Measurements from ENCODE around the gene AGBL4.

Gene AGBL4

DNA sequence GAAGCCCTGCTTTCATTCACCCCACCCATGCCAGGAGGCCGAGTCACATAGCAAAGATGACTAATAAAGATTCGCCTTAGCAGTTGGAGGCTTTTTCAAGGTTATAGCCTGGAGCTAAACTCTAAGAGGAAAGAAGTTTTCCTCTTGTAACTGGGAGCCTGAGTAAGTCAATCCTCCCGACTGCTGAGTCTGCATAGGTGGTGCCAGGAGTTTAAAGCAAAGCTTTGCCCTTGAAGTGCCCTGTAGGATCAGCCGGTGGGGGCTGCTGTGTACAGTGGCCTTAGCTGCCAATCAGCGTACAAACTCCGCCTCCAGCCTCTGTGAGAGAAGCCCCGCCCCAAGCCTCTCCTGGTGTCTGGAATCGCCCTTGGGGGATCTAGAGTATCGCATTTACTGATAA is 1404.2 kb downstream of the AGBL4 start:
- H3K27ac ChIP-seq (ENCODE audit: low read depth, low read length), result no peak overlapping the region
- H3K9me3 ChIP-seq (ENCODE audit: control insufficient read depth in 1 of 2, low read length in 2 of 2), result no peaks in the 10 kb centered on the region
- no peak overlapping the region for H3K4me3 ChIP-seq (ENCODE audit: low read depth in 1 of 2, low read length in 2 of 2)
- no peak overlapping the region for H3K9ac ChIP-seq (ENCODE audit: low read depth in 1 of 2, low read length in 2 of 2)
- H3K4me1 ChIP-seq (ENCODE audit: control insufficient read depth in 1 of 2, insufficient read depth in 2 of 2, low read length in 2 of 2), result no peaks in the 10 kb centered on the region
- peaks cover 0 to 9% of the 10 kb centered on the region in 2 donors for H3K27me3 ChIP-seq (ENCODE audit: control insufficient read depth in 1 of 2, insufficient read depth in 2 of 2, low read length in 2 of 2)
- H3K36me3 ChIP-seq (ENCODE audit: control insufficient read depth in 1 of 2, insufficient read depth in 2 of 2, low read length in 2 of 2), result no peaks in the 10 kb centered on the region

DNA sequence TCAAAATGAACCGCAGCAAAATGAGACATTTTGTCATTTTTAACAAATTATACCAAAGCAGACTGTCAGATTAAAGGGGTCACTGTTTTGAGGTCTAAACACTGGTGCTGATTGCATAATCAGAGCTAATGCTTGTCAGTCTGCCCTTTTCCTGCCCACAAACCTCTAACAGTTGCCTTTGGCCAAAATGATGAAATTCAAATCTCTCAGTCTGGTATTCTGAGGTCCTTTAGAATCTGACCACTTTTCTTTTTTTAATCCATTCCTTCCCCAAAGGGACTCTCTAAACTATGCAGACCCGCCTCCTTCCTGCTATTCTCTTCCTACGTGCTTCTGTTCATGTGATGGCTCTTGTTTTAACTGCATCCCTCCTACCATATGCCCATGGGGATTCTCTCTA is 1406.5 kb downstream of the AGBL4 start:
- Histone ChIP-seq H3K36me3 (ENCODE audit: control insufficient read depth in 1 of 2, insufficient read depth in 2 of 2, low read length in 2 of 2) (no peaks in the 10 kb centered on the region), H3K27me3 (ENCODE audit: control insufficient read depth in 1 of 2, insufficient read depth in 2 of 2, low read length in 2 of 2) (peaks cover 0 to 9% of the 10 kb centered on the region in 2 donors), H3K27ac (ENCODE audit: low read depth, low read length) (no peak overlapping the region), H3K4me1 (ENCODE audit: control insufficient read depth in 1 of 2, insufficient read depth in 2 of 2, low read length in 2 of 2) (no peaks in the 10 kb centered on the region), H3K9ac (ENCODE audit: low read depth in 1 of 2, low read length in 2 of 2) (no peak overlapping the region), H3K4me3 (ENCODE audit: low read depth in 1 of 2, low read length in 2 of 2) (no peak overlapping the region), H3K9me3 (ENCODE audit: control insufficient read depth in 1 of 2, low read length in 2 of 2) (no peaks in the 10 kb centered on the region)

DNA sequence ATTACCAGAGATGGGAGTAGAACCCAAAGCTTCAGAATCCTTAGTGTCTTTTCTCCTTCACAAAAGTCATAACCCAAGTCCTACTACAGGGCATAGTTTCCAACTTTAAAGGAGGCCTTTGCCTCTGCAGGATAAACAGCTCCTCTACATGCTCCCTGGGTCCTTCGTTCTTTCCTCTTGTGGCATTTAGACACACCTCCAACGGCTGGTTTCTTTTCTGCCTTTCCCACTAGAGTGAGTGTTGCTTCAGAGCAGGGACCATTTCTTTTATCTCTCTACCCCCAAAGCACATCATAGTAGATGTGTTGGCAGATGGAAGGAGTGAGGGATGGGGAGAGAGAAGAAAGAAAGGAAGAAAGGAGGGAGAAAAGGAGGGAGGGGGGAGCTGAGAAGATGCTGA is 1407.0 kb downstream of the AGBL4 start:
- Histone ChIP-seq H3K27ac (ENCODE audit: low read depth, low read length) (no peak overlapping the region), H3K9ac (ENCODE audit: low read depth in 1 of 2, low read length in 2 of 2) (no peak overlapping the region), H3K4me1 (ENCODE audit: control insufficient read depth in 1 of 2, insufficient read depth in 2 of 2, low read length in 2 of 2) (no peaks in the 10 kb centered on the region), H3K27me3 (ENCODE audit: control insufficient read depth in 1 of 2, insufficient read depth in 2 of 2, low read length in 2 of 2) (peaks cover 0 to 9% of the 10 kb centered on the region in 2 donors), H3K9me3 (ENCODE audit: control insufficient read depth in 1 of 2, low read length in 2 of 2) (no peaks in the 10 kb centered on the region), H3K4me3 (ENCODE audit: low read depth in 1 of 2, low read length in 2 of 2) (no peak overlapping the region), H3K36me3 (ENCODE audit: control insufficient read depth in 1 of 2, insufficient read depth in 2 of 2, low read length in 2 of 2) (no peaks in the 10 kb centered on the region)

DNA sequence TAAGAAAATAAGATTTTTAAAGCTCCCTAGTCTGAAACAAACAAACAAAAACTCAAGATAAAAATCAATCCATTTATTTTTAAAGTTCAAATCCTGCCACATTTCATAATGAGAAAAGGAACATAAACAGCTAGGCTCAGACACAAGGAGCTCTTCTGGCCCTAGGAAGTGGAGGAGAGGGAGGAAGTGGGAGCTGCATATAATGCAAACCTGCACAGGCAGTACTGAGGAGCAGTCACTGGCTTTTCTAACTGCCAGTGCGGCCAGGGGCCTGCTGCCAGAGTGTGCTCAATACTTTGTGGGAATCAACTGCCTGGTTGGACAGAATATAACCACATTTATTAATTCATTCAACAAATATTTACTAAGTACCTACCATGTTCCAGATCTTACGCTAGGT is 1411.9 kb downstream of the AGBL4 start:
- no peak overlapping the region for H3K27ac ChIP-seq (ENCODE audit: low read depth, low read length)
- peaks cover 0 to 4% of the 10 kb centered on the region in 2 donors for H3K27me3 ChIP-seq (ENCODE audit: control insufficient read depth in 1 of 2, insufficient read depth in 2 of 2, low read length in 2 of 2)
- no peaks in the 10 kb centered on the region for H3K9me3 ChIP-seq (ENCODE audit: control insufficient read depth in 1 of 2, low read length in 2 of 2)
- H3K36me3 ChIP-seq (ENCODE audit: control insufficient read depth in 1 of 2, insufficient read depth in 2 of 2, low read length in 2 of 2), result no peaks in the 10 kb centered on the region
- no peak overlapping the region for H3K9ac ChIP-seq (ENCODE audit: low read depth in 1 of 2, low read length in 2 of 2)
- no peak overlapping the region for H3K4me3 ChIP-seq (ENCODE audit: low read depth in 1 of 2, low read length in 2 of 2)
- H3K4me1 ChIP-seq (ENCODE audit: control insufficient read depth in 1 of 2, insufficient read depth in 2 of 2, low read length in 2 of 2), result no peaks in the 10 kb centered on the region

DNA sequence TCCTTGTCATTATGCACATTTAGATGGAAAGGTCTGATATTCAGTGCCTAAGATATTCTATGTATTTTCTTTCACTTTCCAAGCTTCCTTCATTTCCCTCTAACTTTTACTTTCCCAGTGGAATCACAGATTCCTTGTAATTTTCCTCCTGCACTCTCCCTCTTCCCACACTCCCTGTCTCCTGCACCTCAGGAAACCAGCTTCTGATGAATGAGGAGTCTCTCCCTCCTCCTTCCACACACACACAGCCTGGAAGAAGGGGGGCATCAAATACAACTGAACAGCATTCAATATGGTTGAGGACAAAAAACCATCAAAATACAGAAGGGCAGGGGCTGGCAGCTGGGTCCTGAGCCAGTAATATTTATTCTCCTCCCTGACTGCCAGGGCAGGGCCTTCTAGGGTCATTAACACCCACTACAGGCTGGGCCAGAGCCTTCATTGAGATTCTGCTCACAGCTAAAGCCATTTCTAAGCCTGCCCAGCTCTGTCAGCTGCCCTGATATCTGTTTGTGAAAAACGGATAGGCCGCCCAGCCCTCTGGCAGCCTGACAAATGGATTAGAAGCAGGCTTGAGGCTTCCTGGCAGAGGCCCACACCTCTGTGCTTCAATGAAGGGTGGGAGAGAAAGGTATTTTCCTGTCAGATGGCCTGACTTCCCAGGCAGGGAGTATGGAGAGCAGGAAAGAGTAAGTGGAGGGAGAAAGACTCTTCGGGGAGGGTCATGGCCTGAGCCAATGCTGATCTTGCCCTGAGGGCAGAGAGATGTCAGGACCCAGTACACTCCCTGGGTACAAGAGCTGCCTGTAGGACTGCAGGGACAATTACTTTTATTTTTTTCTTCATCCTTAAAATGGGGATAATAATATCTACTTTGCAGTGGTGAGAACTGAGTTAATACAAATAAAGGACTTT is 1412.9 kb downstream of the AGBL4 start:
- Histone ChIP-seq H3K4me1 (ENCODE audit: control insufficient read depth in 1 of 2, insufficient read depth in 2 of 2, low read length in 2 of 2) (no peaks in the 10 kb centered on the region), H3K9ac (ENCODE audit: low read depth in 1 of 2, low read length in 2 of 2) (no peak overlapping the region), H3K27me3 (ENCODE audit: control insufficient read depth in 1 of 2, insufficient read depth in 2 of 2, low read length in 2 of 2) (peaks cover 0 to 4% of the 10 kb centered on the region in 2 donors), H3K36me3 (ENCODE audit: control insufficient read depth in 1 of 2, insufficient read depth in 2 of 2, low read length in 2 of 2) (no peaks in the 10 kb centered on the region), H3K9me3 (ENCODE audit: control insufficient read depth in 1 of 2, low read length in 2 of 2) (no peaks in the 10 kb centered on the region), H3K27ac (ENCODE audit: low read depth, low read length) (no peak overlapping the region), H3K4me3 (ENCODE audit: low read depth in 1 of 2, low read length in 2 of 2) (no peak overlapping the region)

DNA sequence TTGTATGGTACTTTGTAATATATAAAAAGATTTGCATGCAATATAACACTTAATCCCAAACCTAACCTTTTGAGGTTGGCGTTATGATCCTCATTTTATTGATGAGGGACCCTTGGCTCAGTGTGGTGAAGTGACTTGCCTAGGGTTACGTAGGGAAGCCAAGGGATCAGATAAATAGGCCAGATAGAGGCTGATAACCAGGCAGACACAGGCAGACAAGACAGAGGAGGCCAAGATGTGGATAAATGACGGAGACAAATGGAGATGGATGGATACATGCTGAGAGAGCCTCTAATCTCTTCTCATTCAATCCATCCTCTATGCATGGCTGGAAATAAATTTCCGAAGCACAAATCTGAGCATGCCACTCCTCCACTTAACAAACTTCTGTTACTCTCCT is 1414.9 kb downstream of the AGBL4 start:
- Histone ChIP-seq H3K27me3 (ENCODE audit: control insufficient read depth in 1 of 2, insufficient read depth in 2 of 2, low read length in 2 of 2) (peaks cover 0 to 6% of the 10 kb centered on the region in 2 donors), H3K4me1 (ENCODE audit: control insufficient read depth in 1 of 2, insufficient read depth in 2 of 2, low read length in 2 of 2) (no peaks in the 10 kb centered on the region), H3K36me3 (ENCODE audit: control insufficient read depth in 1 of 2, insufficient read depth in 2 of 2, low read length in 2 of 2) (no peaks in the 10 kb centered on the region), H3K4me3 (ENCODE audit: low read depth in 1 of 2, low read length in 2 of 2) (no peak overlapping the region), H3K9me3 (ENCODE audit: control insufficient read depth in 1 of 2, low read length in 2 of 2) (no peaks in the 10 kb centered on the region), H3K27ac (ENCODE audit: low read depth, low read length) (no peak overlapping the region), H3K9ac (ENCODE audit: low read depth in 1 of 2, low read length in 2 of 2) (no peak overlapping the region)

DNA sequence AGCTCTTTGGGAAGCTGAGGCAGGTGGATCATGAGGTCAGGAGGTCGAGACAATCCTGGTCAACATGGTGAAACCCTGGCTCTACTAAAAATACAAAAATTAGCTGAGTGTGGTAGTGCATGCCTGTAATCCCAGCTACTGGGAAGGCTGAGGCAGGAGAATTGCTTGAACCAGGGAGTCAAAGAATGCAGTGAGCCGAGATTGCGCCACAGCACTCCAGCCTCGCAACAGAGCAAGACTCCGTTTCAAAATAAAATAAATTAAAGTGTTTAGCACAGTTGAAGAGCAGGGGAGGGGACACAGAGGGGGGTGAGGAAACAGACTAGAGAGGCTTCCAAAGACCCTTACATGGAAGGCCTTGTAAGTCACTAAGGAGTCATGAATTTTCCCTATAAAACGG is 1420.5 kb downstream of the AGBL4 start:
- H3K4me3 ChIP-seq (ENCODE audit: low read depth in 1 of 2, low read length in 2 of 2), result no peak overlapping the region
- H3K9me3 ChIP-seq (ENCODE audit: control insufficient read depth in 1 of 2, low read length in 2 of 2), result no peaks in the 10 kb centered on the region
- no peak overlapping the region for H3K27ac ChIP-seq (ENCODE audit: low read depth, low read length)
- no peaks in the 10 kb centered on the region for H3K36me3 ChIP-seq (ENCODE audit: control insufficient read depth in 1 of 2, insufficient read depth in 2 of 2, low read length in 2 of 2)
- peaks cover 0 to 2% of the 10 kb centered on the region in 2 donors for H3K27me3 ChIP-seq (ENCODE audit: control insufficient read depth in 1 of 2, insufficient read depth in 2 of 2, low read length in 2 of 2)
- no peaks in the 10 kb centered on the region for H3K4me1 ChIP-seq (ENCODE audit: control insufficient read depth in 1 of 2, insufficient read depth in 2 of 2, low read length in 2 of 2)
- H3K9ac ChIP-seq (ENCODE audit: low read depth in 1 of 2, low read length in 2 of 2), result no peak overlapping the region

DNA sequence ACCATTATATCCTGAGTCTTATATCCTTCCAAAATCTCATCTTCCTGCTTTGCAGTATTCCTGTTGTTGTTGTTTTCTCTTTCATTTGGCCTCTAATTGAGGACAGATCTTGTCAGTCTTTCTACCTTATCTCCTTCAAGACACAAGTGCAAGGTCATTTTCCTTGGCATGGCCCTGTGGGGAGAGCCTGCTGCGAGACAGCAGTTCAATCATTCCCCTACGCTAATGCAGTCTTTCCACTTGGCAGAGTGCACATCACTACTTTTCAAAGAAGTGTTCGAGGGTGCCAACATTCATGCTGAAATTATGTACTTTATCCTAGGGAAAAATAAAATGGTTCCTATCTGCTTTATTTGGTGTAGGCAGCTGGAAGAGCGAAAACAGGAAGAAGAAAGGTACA is 1421.4 kb downstream of the AGBL4 start:
- Histone ChIP-seq H3K9me3 (ENCODE audit: control insufficient read depth in 1 of 2, low read length in 2 of 2) (no peaks in the 10 kb centered on the region), H3K27me3 (ENCODE audit: control insufficient read depth in 1 of 2, insufficient read depth in 2 of 2, low read length in 2 of 2) (peaks cover 0 to 2% of the 10 kb centered on the region in 2 donors), H3K4me1 (ENCODE audit: control insufficient read depth in 1 of 2, insufficient read depth in 2 of 2, low read length in 2 of 2) (no peaks in the 10 kb centered on the region), H3K4me3 (ENCODE audit: low read depth in 1 of 2, low read length in 2 of 2) (no peak overlapping the region), H3K36me3 (ENCODE audit: control insufficient read depth in 1 of 2, insufficient read depth in 2 of 2, low read length in 2 of 2) (no peaks in the 10 kb centered on the region), H3K27ac (ENCODE audit: low read depth, low read length) (no peak overlapping the region), H3K9ac (ENCODE audit: low read depth in 1 of 2, low read length in 2 of 2) (no peak overlapping the region)

DNA sequence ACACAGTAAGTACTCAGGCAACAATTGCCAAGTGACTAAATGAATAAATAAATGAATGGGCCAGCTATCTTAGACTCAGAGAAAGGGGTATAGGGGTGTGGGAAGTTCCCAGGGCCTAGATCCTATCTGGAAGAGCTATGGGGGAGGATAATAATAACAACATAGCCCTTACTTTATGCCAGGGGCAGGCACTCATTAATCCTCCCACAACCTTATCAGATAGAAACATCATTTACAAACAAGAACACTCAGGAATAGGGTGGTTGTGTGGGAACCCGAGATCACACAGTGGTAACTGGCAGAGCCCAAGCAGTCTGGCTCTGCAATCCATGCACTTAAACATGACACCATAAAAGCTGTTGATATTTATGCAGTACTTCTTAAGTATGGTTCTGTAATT is 1423.6 kb downstream of the AGBL4 start:
- H3K4me3 ChIP-seq (ENCODE audit: low read depth in 1 of 2, low read length in 2 of 2), result no peak overlapping the region
- no peaks in the 10 kb centered on the region for H3K4me1 ChIP-seq (ENCODE audit: control insufficient read depth in 1 of 2, insufficient read depth in 2 of 2, low read length in 2 of 2)
- H3K27me3 ChIP-seq (ENCODE audit: control insufficient read depth in 1 of 2, insufficient read depth in 2 of 2, low read length in 2 of 2), result peaks cover 0 to 1% of the 10 kb centered on the region in 2 donors
- H3K9ac ChIP-seq (ENCODE audit: low read depth in 1 of 2, low read length in 2 of 2), result no peak overlapping the region
- no peaks in the 10 kb centered on the region for H3K9me3 ChIP-seq (ENCODE audit: control insufficient read depth in 1 of 2, low read length in 2 of 2)
- H3K27ac ChIP-seq (ENCODE audit: low read depth, low read length), result no peak overlapping the region
- no peaks in the 10 kb centered on the region for H3K36me3 ChIP-seq (ENCODE audit: control insufficient read depth in 1 of 2, insufficient read depth in 2 of 2, low read length in 2 of 2)

DNA sequence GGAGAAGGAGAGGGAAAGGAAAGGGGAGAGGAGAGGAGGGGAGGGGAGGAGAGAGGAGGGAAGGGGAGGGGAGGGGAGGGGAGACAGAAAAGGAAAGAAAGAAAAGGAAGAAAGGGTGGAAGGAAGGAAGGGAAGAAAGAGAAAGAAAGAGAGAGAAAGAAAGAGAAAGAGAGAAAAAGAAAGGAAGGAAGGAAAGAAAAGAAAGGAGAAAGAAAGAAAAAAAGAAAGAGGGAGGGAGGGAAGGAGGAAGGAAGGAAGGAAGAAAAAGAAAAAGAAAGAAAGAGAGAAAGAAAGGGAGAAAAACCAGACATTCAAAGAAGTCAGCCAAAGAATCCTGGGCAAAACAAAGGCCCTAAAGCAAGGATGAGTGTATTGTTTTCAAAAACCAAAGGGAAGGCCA is 1426.1 kb downstream of the AGBL4 start:
- Histone ChIP-seq H3K4me1 (ENCODE audit: control insufficient read depth in 1 of 2, insufficient read depth in 2 of 2, low read length in 2 of 2) (no peaks in the 10 kb centered on the region), H3K27me3 (ENCODE audit: control insufficient read depth in 1 of 2, insufficient read depth in 2 of 2, low read length in 2 of 2) (no peaks in the 10 kb centered on the region), H3K4me3 (ENCODE audit: low read depth in 1 of 2, low read length in 2 of 2) (no peak overlapping the region), H3K36me3 (ENCODE audit: control insufficient read depth in 1 of 2, insufficient read depth in 2 of 2, low read length in 2 of 2) (no peaks in the 10 kb centered on the region), H3K27ac (ENCODE audit: low read depth, low read length) (no peak overlapping the region), H3K9ac (ENCODE audit: low read depth in 1 of 2, low read length in 2 of 2) (no peak overlapping the region), H3K9me3 (ENCODE audit: control insufficient read depth in 1 of 2, low read length in 2 of 2) (no peaks in the 10 kb centered on the region)

Data from duodenal mucosa (tissue), 2 donors.